Islet precursor cell (in vitro differentiated cells): Measurements from ENCODE around the gene ESR2.
"Not testable (repeated sequence)": the region's sequence is repeated elsewhere in the genome, so short reads cannot be mapped to it uniquely, and the experiment has no call there.

Experiments
- DNase-seq: peaks from one replicate; pipeline ENCODE4 v3.0.0-alpha.2; 2018

ESR2 gene

DNA sequence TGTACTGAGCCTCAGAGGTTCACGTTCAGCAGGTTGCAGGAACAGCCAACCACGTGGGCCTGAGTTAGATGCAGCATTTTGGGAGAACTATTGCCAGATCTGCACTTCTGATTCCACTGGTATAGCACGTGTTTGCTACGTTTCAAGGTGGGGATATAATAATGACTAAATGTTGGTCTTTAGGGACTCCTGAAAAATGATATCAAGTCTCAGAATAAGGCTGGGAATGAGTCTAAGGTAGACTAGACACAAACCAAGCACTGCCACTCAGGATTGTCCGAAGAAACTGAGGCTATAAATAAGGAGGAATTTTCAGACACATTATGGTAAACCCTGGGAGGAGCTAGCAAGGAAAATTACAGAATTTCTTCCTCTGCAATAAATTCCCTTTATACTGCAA is 98.1 kb downstream of the ESR2 start:
- no peak for DNase-seq

GRCh38 chr14:64195199-64195598 is 99.0 kb downstream of the ESR2 start:
- no peak for DNase-seq

GRCh38 chr14:64194404-64194803 is 99.8 kb downstream of the ESR2 start:
- no peak for DNase-seq

DNA sequence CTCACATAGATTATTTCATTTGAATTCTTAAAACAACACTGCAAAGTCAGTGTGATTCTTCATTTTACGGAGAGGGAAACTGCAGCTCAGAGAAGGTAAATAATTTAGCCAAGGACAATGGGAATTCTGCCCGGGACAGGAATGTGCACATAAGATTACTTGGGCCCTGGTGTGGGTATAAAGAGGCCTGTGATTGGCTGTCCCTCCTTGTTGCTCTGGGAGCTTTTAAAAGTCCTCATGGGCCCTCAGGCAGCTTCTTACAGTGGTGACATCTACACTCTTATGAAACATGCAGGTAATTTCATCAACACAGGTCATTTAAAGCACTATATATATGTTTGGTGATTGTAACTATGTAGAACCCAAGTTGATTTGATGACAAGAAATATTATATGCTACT is 100.3 kb downstream of the ESR2 start:
- no peak for DNase-seq

- DNase-seq: no peak
These were observed 102.4 kb downstream of the ESR2 start for GRCh38 chr14:64191756-64192155.

GRCh38 chr14:64190974-64191502 is 103.1 kb downstream of the ESR2 start:
- DNase-seq: no peak

DNA sequence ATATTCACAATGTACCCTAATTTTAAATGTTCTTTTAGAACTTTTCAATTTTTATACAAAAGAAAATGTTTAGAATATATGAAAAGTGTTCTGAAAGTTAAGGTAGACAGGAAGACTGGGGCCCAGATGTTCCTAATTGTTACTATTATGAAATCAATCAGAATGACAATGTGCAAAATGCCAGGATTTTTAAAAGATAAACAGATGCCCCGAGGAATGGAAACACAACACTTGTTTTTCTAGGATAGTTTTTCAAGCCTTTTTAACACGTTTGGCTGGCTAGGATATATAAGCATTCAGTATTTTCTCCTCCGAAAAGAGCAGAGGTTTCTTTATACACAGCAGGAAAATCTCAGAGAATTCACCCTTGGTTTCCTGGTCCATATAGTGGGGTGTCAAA is 106.8 kb downstream of the ESR2 start:
- DNase-seq: no peak

GRCh38 chr14:64186231-64187129 is 107.7 kb downstream of the ESR2 start:
- DNase-seq: peak; percentile 59

DNA sequence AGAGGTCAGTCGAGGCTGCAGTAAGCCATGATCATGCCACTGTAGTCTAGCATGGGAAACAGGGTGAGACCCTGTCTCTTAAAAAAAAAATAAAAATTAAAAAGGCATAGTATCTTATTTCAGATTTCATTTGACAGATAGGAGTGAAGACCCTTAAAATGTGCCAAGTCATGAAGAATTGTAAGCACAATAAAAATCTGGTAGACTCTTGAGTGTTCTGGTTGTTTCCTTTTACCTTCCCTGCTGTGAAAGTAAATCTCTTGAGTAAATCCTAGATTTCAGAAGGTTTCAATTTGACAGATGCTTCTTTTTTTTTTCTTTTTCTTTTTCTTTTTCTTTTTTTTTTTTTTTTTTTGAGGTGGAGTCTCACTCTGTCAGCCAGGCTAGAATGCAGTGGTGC is 109.0 kb downstream of the ESR2 start:
- no peak for DNase-seq

DNA sequence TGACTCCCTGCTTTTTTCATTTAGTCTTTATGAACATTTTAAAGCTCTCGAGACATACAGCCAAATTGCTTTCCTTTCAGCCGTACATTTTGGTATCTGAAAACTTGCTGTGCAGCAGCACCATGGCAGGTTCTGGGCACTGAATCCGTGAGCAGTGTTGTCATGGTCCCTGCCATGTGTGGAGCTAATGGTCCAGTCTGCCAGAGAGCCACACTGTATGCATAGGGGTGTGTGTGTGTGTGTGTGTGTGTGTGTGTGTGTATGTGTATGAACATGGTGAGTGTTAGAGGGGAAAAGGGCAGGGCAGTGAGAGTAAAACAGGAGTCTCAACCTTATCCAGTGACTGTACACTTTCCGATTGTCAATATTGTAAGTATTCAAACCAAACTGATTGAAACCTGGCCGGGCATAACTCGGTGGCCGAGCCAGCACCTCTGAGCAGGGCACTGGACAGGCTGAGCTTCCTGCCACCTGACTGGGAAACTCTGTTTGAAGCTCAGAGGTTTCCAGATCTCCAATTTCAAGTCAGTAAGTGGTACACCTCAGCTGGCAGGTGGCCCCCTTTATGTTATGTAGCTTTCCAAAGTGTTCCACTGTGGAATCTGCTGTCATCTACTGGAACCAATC is 110.0 kb downstream of the ESR2 start:
- DNase-seq: no peak

- not testable (repeated sequence) for DNase-seq
These were observed 111.3 kb downstream of the ESR2 start for GRCh38 chr14:64182908-64183307.

DNA sequence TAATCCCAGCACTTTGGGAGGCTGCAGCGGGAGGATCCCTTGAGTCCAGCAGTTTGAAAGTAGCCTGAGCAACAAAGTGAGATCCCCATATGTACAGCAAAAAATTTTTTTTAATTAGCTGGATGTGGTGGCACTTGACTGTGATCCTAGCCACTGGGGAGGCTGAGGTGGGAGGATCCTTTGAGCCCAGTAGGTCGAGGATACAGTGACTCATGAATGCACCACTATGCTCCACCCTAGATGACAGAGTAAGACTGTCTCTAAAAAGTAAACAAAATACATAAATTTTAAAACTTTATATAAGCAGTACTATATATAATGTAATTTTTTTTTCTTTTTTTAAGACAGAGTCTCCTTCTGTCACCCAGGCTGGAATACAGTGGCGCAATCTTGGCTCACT is 115.4 kb downstream of the ESR2 start:
- DNase-seq: no peak

DNA sequence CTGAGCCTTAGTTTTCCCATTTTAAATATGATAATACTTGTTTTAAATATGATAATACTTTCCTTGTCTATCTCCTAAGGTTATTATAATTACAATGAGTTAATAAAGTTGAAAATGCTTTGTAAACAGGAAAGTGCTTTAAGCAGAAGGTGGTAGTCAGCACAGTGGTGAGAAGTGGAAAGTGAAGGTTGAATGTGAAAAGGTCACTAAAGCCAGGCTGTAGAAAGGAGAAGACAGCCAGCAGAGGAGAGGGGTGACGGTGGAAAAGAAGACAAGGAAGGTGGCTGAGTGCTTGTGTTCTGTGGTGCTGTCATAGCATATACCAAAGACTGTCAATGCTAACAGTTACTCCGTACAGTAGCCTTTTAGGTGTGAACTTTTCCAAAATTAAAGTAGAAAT is 117.8 kb downstream of the ESR2 start:
- DNase-seq: no peak

GRCh38 chr14:64174922-64175782 is 119.0 kb downstream of the ESR2 start:
- DNase-seq: no peak

- no peak for DNase-seq
These were observed 124.0 kb downstream of the ESR2 start for GRCh38 chr14:64170181-64170580.

DNA sequence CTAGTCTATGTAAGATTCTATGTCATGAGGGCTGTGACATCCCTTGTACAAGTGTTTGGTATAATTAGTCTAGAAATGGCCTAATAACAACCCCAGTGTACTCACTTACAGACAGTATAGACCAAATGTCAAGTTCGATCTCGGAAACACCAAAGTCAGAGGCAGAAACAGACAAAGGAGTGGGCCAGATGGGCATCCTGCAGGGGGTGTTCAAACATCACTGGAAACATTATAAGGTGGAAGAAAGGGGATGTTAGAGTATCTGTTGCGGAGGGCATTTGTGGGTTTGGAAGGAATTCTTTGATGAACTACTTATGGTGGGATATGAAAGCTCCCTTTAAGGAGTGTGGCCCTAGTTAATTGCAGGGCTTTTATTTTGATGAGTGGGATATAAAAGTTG is 134.6 kb downstream of the ESR2 start:
- DNase-seq: no peak

DNA sequence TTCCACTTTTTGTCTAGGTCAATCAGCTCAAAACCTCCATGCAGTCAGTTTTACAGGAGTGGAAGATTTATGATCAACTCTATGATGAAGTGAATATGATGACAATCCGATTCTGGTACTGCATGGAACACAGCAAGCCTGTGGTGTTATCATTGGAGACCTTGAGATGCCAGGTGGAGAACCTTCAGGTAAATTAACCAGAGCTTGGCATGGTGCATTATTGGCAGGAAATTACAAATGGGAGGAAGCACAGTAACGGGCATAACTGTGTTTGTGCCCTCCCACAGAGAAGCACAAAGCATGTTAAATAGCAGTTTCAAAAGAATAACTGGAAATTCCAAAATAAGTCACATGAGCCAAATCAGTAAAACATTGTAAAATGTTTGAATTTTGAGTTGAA is 135.6 kb downstream of the ESR2 start:
- DNase-seq: no peak

DNA sequence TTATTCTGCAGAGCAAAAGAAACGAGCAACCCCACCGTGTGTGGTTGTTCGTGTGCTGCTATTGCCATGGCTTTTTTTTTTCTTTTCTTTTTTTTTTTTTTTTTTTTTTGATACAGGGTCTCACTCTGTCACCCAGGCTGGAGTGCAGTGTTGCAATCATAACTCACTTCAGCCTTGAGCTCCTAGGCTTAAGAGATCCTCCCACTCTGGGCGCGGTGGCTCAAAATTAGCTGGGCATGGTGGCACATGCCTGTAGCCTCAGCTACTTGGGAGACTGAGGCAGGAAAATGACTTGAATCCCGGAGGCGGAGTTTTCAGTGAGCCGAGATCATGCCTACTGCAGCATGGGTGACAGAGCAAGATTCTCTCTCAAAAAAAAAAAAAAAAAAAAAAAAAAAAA is 144.2 kb downstream of the ESR2 start:
- DNase-seq: no peak

DNA sequence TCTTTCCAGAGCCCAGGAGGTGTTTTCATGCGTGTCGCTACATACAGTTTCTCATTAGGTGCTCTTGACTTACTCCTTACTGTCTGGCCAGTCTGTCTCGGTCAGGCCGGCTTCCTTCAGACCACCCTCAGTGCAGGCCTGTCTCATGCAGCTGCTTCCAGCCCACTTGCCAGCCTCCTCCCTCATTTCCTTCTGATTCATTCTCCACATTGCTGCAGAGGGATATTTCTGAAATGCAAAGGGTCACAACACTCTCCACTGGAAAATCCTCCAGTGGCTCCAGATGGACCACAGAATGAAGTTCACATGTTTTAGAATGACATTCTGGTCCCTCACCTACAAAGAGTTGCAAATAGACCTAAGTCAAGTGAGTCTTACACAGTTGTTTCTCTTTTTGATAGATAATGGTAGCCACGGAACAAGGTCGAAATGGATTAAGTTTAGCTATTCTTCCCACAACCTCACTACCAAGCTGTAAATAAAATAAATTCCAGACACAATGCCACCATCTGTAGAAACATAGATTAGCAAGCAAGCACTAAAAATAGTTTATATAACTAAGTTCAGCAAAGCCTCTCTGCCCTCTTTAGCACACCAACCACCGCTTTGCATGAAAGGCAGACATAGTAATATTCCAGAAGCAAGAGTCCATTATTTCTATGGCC is 146.9 kb downstream of the ESR2 start:
- DNase-seq: no peak

GRCh38 chr14:64137657-64138290 is 156.4 kb downstream of the ESR2 start:
- DNase-seq: no peak

DNA sequence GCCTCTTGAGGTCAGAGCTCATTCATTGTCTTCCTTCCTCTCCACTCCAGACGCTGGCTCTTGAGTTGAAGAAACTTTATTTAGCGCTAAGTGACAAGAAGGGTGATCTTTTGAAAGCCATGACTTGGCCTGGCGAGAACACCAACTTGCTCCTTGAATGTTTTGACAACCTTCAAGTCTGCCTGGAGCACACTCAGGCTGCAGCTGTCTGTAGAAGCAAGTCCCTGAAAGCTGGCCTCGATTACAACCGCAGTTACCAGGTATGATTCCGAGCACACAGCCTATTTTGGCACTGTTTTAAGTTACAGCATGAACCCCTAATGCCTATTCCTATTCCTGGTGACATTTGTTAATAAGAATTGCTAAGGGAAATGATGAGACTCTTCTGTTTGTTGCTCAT is 167.6 kb downstream of the ESR2 start:
- no peak for DNase-seq

GRCh38 chr14:64125270-64125669 is 168.9 kb downstream of the ESR2 start:
- DNase-seq: no peak
